Neural progenitor cell (in vitro differentiated cells): ENCODE measurements around the gene ADA.

Experiments
- CTCF ChIP-seq: fragments of 200-600 bp; sonication (generic); IDR thresholded peaks from 2 replicates; pipeline ENCODE4 v1.5.1; 2017; ENCODE audit warnings: antibody characterized with exemption, mild to moderate bottlenecking
- EZH2 ChIP-seq: fragments of 200-600 bp; sonication (generic); IDR thresholded peaks from 2 replicates; pipeline ENCODE4 v1.6.1; 2017; ENCODE audit warnings: antibody characterized with exemption, mild to moderate bottlenecking, moderate library complexity
- EZH2phosphoT487 ChIP-seq: fragments of 200-600 bp; sonication (generic); IDR thresholded peaks from 2 replicates; pipeline ENCODE4 v1.6.1; 2017; ENCODE audit warnings: antibody characterized with exemption

GRCh38 chr20:44571362-44571988, 80.0 kb downstream of the ADA start:
- TF ChIP-seq EZH2 (no peak), CTCF (no peak), EZH2phosphoT487 (no peak)
